ENCODE data around the gene C17orf114.

C17orf114 gene

GRCh38 chr17:4802228-4802627 lies at the start of gene C17orf114:
C17orf114 (minus strand) TSS chr17:4802328.
- H3K36me3 ChIP-seq (ENCODE audit: low read depth, missing control alignments) = no peaks in the 10 kb centered on the region
- 83 to 91% methylated on average over 9 of the region's 9 CpGs for WGBS, 2 donors
- no peak within 1 kb of the TSS for H3K27ac ChIP-seq
- DNase-seq = no peak
- intact Hi-C loops (cut with DNase I; ENCODE audit: low total_unique reads) = no loop called here
- TF ChIP-seq CTCF (IDR thresholded peaks at IDR 0.05) (no peak), POLR2A (IDR thresholded peaks at IDR 0.05) (no peak)
- H3K9me3 ChIP-seq = no peaks in the 10 kb centered on the region
- no peaks in the 10 kb centered on the region for H3K27me3 ChIP-seq
- H3K4me1 ChIP-seq = no peaks in the 10 kb centered on the region
- H3K4me3 ChIP-seq = no peak within 1 kb of the TSS

- no peak for DNase-seq
- Histone ChIP-seq H3K36me3 (ENCODE audit: low read depth, missing control alignments) (no peaks in the 10 kb centered on the region), H3K27ac (no peak overlapping the region), H3K4me1 (peaks cover 17% of the 10 kb centered on the region), H3K9me3 (no peaks in the 10 kb centered on the region), H3K27me3 (no peaks in the 10 kb centered on the region), H3K4me3 (no peak overlapping the region)
- TF ChIP-seq POLR2A (IDR thresholded peaks at IDR 0.05) = no peak
- TF ChIP-seq CTCF (IDR thresholded peaks at IDR 0.05) = no peak
- 70 to 79% methylated on average over 3 of the region's 3 CpGs for WGBS, 2 donors
- intact Hi-C loops (cut with DNase I; ENCODE audit: low total_unique reads) = no loop called here
Measured at GRCh38 chr17:4851084-4851483, 49.0 kb upstream of the C17orf114 start.

- Histone ChIP-seq H3K4me3 (no peak overlapping the region), H3K27me3 (no peaks in the 10 kb centered on the region), H3K4me1 (peaks cover 17% of the 10 kb centered on the region), H3K36me3 (ENCODE audit: low read depth, missing control alignments) (no peaks in the 10 kb centered on the region), H3K27ac (no peak overlapping the region), H3K9me3 (no peaks in the 10 kb centered on the region)
- 88 to 91% methylated on average over 2 of the region's 2 CpGs for WGBS, 2 donors
- DNase-seq = no peak
- intact Hi-C loops (cut with DNase I; ENCODE audit: low total_unique reads) = no loop called here
- TF ChIP-seq CTCF (IDR thresholded peaks at IDR 0.05) (no peak), POLR2A (IDR thresholded peaks at IDR 0.05) (no peak)
Measured at GRCh38 chr17:4850246-4850645, 48.1 kb upstream of the C17orf114 start.

DNA sequence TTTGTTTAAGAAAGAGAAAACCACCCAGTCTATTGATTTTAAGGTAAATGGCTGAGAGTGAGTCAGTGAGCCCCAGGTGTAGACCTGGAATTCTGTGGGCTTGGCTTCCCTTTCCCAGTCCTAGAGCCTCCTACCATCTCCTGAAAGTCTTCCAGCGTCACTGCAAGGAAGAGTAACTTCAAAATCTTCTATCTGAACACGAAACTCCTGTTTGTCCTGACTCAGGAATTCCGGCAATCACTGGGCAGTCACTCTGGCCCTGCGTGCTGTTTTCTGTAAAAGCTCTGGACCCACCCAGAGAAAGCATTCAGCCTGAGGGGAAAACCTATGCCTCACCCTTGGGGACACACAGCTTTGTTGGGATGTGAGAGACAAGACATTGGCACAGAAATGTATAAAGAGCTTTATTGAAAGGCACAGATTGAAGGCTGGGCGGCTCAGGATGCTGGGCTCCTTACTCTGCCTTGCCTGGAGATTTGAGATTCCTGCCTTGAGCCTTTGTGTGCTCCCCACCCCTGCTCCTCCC lies 46.9 kb upstream of the C17orf114 start:
- DNase-seq = no peak
- no peaks in the 10 kb centered on the region for H3K9me3 ChIP-seq
- peaks cover 17% of the 10 kb centered on the region for H3K4me1 ChIP-seq
- no peaks in the 10 kb centered on the region for H3K36me3 ChIP-seq (ENCODE audit: low read depth, missing control alignments)
- WGBS, 2 donors = 51 to 73% methylated on average over 4 to 5 of the region's 5 CpGs
- intact Hi-C loops (cut with DNase I; ENCODE audit: low total_unique reads) = no loop called here
- TF ChIP-seq CTCF (IDR thresholded peaks at IDR 0.05) = no peak
- no peak for TF ChIP-seq POLR2A (IDR thresholded peaks at IDR 0.05)
- no peak overlapping the region for H3K27ac ChIP-seq
- H3K27me3 ChIP-seq = no peaks in the 10 kb centered on the region
- H3K4me3 ChIP-seq = no peak overlapping the region

- TF ChIP-seq POLR2A (IDR thresholded peaks at IDR 0.05) (no peak), CTCF (IDR thresholded peaks at IDR 0.05) (no peak)
- WGBS, 2 donors = 74 to 88% methylated on average over 12 to 13 of the region's 13 CpGs
- Histone ChIP-seq H3K4me1 (peaks cover 14% of the 10 kb centered on the region), H3K27me3 (no peaks in the 10 kb centered on the region), H3K36me3 (ENCODE audit: low read depth, missing control alignments) (no peaks in the 10 kb centered on the region), H3K4me3 (no peak overlapping the region), H3K27ac (no peak overlapping the region), H3K9me3 (no peaks in the 10 kb centered on the region)
- no peak for DNase-seq
- intact Hi-C loops (cut with DNase I; ENCODE audit: low total_unique reads) = no loop called here
Measured at GRCh38 chr17:4846635-4847390, 44.7 kb upstream of the C17orf114 start.

Data from testis (tissue), 2 donors.